DOHH2 (cell line): ENCODE results near the gene ERP27.

ENCODE experiments used
- H3F3A ChIP-seq: fragments of 200-600 bp; sonication (generic), shearing (Covaris generic); 2 replicates; pipeline ENCODE4 v1.6.0; 2016; ENCODE audit warnings: antibody characterized with exemption, mild to moderate bottlenecking; ENCODE audit not compliant: control insufficient read depth, insufficient read depth
- H3K27ac ChIP-seq: fragments of 200-600 bp; sonication (generic); 2 replicates; pipeline ENCODE4 v1.5.1; 2014; ENCODE audit warnings: low read depth, mild to moderate bottlenecking, low read length, moderate library complexity
- H3K27me3 ChIP-seq: fragments of 200-600 bp; sonication (generic); 2 replicates; pipeline ENCODE4 v1.6.1; 2014; ENCODE audit warnings: mild to moderate bottlenecking, low read length, mixed read lengths; ENCODE audit not compliant: control insufficient read depth
- H3K36me3 ChIP-seq: fragments of 200-600 bp; sonication (generic); 2 replicates; pipeline ENCODE4 v1.6.1; 2014; ENCODE audit warnings: mild to moderate bottlenecking, low read length, moderate library complexity, mixed read lengths; ENCODE audit not compliant: control insufficient read depth
- H3K4me1 ChIP-seq: fragments of 200-600 bp; sonication (generic); 2 replicates; pipeline ENCODE4 v1.6.1; 2014; ENCODE audit warnings: mild to moderate bottlenecking, low read length, mixed read lengths; ENCODE audit not compliant: control insufficient read depth
- H3K4me2 ChIP-seq: fragments of 200-600 bp; sonication (generic); 2 replicates; pipeline ENCODE4 v1.6.0; 2014; ENCODE audit warnings: mild to moderate bottlenecking, low read length, moderate library complexity
- H3K4me3 ChIP-seq: fragments of 200-600 bp; sonication (generic); 2 replicates; pipeline ENCODE4 v1.5.1; 2014; ENCODE audit warnings: mild to moderate bottlenecking, low read length, mixed read lengths
- H3K79me2 ChIP-seq: fragments of 200-600 bp; sonication (generic); 2 replicates; pipeline ENCODE4 v1.6.1; 2014; ENCODE audit warnings: mild to moderate bottlenecking, low read length, mixed read lengths; ENCODE audit not compliant: control insufficient read depth
- H3K9me2 ChIP-seq: fragments of 200-600 bp; sonication (generic); replicated peaks from 2 replicates; pipeline ENCODE4 v1.6.1; 2014; ENCODE audit warnings: mild to moderate bottlenecking, low read length, mixed read lengths; ENCODE audit not compliant: control insufficient read depth
- H3K9me3 ChIP-seq: fragments of 200-600 bp; sonication (generic); 2 replicates; pipeline ENCODE4 v1.6.1; 2014; ENCODE audit warnings: antibody characterized with exemption, low read length, mixed read lengths; ENCODE audit not compliant: control insufficient read depth, insufficient read depth
- H4K20me1 ChIP-seq: fragments of 200-600 bp; sonication (generic); 2 replicates; pipeline ENCODE4 v1.6.0; 2014; ENCODE audit warnings: low read depth, mild to moderate bottlenecking, antibody characterized with exemption, low read length, moderate library complexity; ENCODE audit not compliant: control insufficient read depth, insufficient read depth
- EZH2phosphoT487 ChIP-seq: fragments of 200-600 bp; sonication (generic); IDR thresholded peaks from 2 replicates; pipeline ENCODE4 v1.6.1; 2017; ENCODE audit warnings: borderline replicate concordance, mild to moderate bottlenecking, antibody characterized with exemption, low read length, moderate library complexity, mixed read lengths
- TF ChIP-seq, protein P1 (sequence below): fragments of 200-600 bp; sonication (generic); IDR thresholded peaks from one replicate; pipeline ENCODE4 v1.5.1; 2014; ENCODE audit warnings: antibody characterized with exemption, mild to moderate bottlenecking, low read depth, low read length; ENCODE audit not compliant: poor library complexity, severe bottlenecking

ERP27 gene

GRCh38 chr12:14910090-14910915 lies 28.0 kb downstream of the ERP27 start:
- no peak overlapping the region for H3K4me2 ChIP-seq
- H3K4me1 ChIP-seq = peaks cover 11% of the 10 kb centered on the region
- TF ChIP-seq EZH2phosphoT487 = no peak
- TF ChIP-seq, protein P1, sequence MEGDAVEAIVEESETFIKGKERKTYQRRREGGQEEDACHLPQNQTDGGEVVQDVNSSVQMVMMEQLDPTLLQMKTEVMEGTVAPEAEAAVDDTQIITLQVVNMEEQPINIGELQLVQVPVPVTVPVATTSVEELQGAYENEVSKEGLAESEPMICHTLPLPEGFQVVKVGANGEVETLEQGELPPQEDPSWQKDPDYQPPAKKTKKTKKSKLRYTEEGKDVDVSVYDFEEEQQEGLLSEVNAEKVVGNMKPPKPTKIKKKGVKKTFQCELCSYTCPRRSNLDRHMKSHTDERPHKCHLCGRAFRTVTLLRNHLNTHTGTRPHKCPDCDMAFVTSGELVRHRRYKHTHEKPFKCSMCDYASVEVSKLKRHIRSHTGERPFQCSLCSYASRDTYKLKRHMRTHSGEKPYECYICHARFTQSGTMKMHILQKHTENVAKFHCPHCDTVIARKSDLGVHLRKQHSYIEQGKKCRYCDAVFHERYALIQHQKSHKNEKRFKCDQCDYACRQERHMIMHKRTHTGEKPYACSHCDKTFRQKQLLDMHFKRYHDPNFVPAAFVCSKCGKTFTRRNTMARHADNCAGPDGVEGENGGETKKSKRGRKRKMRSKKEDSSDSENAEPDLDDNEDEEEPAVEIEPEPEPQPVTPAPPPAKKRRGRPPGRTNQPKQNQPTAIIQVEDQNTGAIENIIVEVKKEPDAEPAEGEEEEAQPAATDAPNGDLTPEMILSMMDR = no peak
- H4K20me1 ChIP-seq = no peaks in the 10 kb centered on the region
- H3K9me3 ChIP-seq = no peaks in the 10 kb centered on the region
- H3F3A ChIP-seq = no peaks in the 10 kb centered on the region
- H3K4me3 ChIP-seq = no peak overlapping the region
- H3K36me3 ChIP-seq = no peaks in the 10 kb centered on the region
- H3K9me2 ChIP-seq = no peaks in the 10 kb centered on the region
- H3K79me2 ChIP-seq = no peaks in the 10 kb centered on the region
- H3K27me3 ChIP-seq = no peaks in the 10 kb centered on the region
- no peak overlapping the region for H3K27ac ChIP-seq

DNA sequence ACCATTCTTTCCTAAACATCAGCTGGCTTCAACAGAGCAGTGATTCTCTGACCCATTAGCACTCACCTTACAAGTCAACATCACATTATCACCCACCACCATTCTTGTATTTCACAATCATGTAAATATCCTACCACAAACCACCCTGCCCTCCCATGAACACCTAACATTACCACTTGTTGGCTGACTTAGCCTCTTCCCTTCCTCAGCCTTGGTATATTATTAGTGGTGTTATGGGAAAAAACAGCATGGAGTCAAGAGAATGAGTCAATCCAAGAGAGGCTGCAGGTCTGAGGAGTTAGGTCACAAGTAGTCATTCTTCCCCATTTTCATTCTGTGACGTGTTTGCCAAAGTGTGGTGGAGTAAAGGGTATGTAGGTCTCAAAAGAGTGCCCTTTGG lies 30.4 kb downstream of the ERP27 start:
- Histone ChIP-seq H3K4me2 (no peak overlapping the region), H3K4me1 (no peaks in the 10 kb centered on the region), H3K79me2 (no peaks in the 10 kb centered on the region), H3K36me3 (no peaks in the 10 kb centered on the region), H3F3A (no peaks in the 10 kb centered on the region), H3K9me3 (no peaks in the 10 kb centered on the region), H4K20me1 (no peaks in the 10 kb centered on the region), H3K27ac (no peak overlapping the region), H3K27me3 (no peaks in the 10 kb centered on the region), H3K9me2 (no peaks in the 10 kb centered on the region), H3K4me3 (no peak overlapping the region)
- TF ChIP-seq EZH2phosphoT487 = no peak
- TF ChIP-seq, protein P1 = no peak

DNA sequence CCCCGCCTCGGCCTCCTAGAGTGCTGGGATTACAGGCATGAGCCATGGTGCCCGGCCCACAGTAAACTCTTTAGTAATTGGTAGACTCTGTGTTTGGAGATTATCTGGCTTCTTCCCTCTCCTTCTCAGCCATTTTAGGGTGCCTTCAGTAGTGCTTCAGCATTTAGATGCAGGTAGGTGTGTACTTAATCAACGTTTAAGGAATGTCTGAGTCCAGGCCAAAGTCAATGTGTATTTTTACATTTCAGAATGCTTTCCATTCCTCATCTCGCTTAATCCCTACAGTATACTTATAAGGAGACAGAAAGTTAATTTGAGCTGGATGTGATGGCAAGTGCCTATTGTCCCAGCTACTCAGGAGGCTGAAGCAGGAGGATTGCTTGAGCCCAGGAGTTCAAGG lies 32.2 kb downstream of the ERP27 start:
- no peaks in the 10 kb centered on the region for H3K27me3 ChIP-seq
- no peak overlapping the region for H3K4me2 ChIP-seq
- no peaks in the 10 kb centered on the region for H3K36me3 ChIP-seq
- no peak overlapping the region for H3K27ac ChIP-seq
- TF ChIP-seq, protein P1 = no peak
- H3K9me3 ChIP-seq = no peaks in the 10 kb centered on the region
- no peaks in the 10 kb centered on the region for H3F3A ChIP-seq
- H3K79me2 ChIP-seq = no peaks in the 10 kb centered on the region
- H3K4me1 ChIP-seq = no peaks in the 10 kb centered on the region
- no peaks in the 10 kb centered on the region for H4K20me1 ChIP-seq
- H3K4me3 ChIP-seq = no peak overlapping the region
- no peaks in the 10 kb centered on the region for H3K9me2 ChIP-seq
